Body of pancreas (tissue), 4 donors: ENCODE measurements around the gene SLC48A1. TPM values are rescaled to one million over a fixed set of nuclear protein-coding genes. Genes with fewer than 3 reads are reported as not detected.

Experiments used
- ATAC-seq: fragments of 150-250 bp; one replicate; pipeline ENCODE4 v1.9.1; 2016
- DNase-seq, 4 donors: peaks; one replicate each; pipeline ENCODE4 v3.0.0-alpha.2; 2019
- H3K27ac ChIP-seq, 4 donors: fragments of 200-600 bp; sonication (generic); 1 replicate in 3 of 4; 2 replicates in 1 of 4; pipeline versions ENCODE4 v1.5.1 to v1.6.1; 2016 to 2019; ENCODE audit warnings: mild to moderate bottlenecking in 1 of 4, mixed read lengths in 1 of 4, moderate library complexity in 1 of 4
- H3K27me3 ChIP-seq, 2 donors: fragments of 200-600 bp; sonication (generic); one replicate each; pipeline ENCODE4 v1.6.0; 2016; ENCODE audit warnings: mild to moderate bottlenecking in 1 of 2
- H3K36me3 ChIP-seq, 2 donors: fragments of 200-600 bp; sonication (generic); replicated peaks in 1 of 2; 2 replicates each; pipeline ENCODE4 v1.5.1; 2016; ENCODE audit warnings: low read depth in 2 of 2; ENCODE audit not compliant: insufficient read depth in 1 of 2
- H3K4me1 ChIP-seq: fragments of 200-600 bp; sonication (generic); one replicate; pipeline ENCODE4 v1.6.0; 2016
- H3K4me3 ChIP-seq, 2 donors: fragments of 200-600 bp; sonication (generic); 1 replicate in 1 of 2; 2 replicates in 1 of 2; pipeline ENCODE4 v1.5.1; 2016 to 2019
- H3K9me3 ChIP-seq, 3 donors: fragments of 200-600 bp; sonication (generic); 1 replicate in 2 of 3; 2 replicates in 1 of 3; pipeline ENCODE4 v1.5.1; 2016
- POLR2A ChIP-seq, 3 donors: fragments of 450-650 bp; IDR thresholded peaks; one replicate each; pipeline ENCODE4 v1.6.1; 2016; ENCODE audit warnings: antibody characterized with exemption in 3 of 3, mild to moderate bottlenecking in 2 of 3
- WGBS, 2 donors: methylation state at CpG; one replicate each; pipeline ENCODE4 v1.1.5; 2017; 5-methylcytosine and 5-hydroxymethylcytosine counted together
- intact Hi-C: fragments of 100-400 bp; cut with DNase I; formaldehyde crosslinking; loops from one replicate; pipeline ENCODE4 v1.15.1; 2023
- total RNA-seq, 2 donors: library from RNA; depleted of rRNA; stranded (reverse); fragments of >200 nt; gene quantifications; one replicate each; pipeline ENCODE4 v1.1.0, GENCODE V29; 2016
- TF ChIP-seq, protein P1 (sequence below), 7 experiments: fragments of 450-650 bp in 4 of 7; fragments of 200-600 bp in 3 of 7; sonication (generic) in 3 of 7; IDR thresholded peaks; one replicate each; pipeline ENCODE4 v1.5.1; 2016 to 2019; ENCODE audit warnings: antibody characterized with exemption in 7 of 7

SLC48A1 gene
- total RNA-seq, 2 donors from 2014 or later = 12.7 to 22.1 TPM

DNA sequence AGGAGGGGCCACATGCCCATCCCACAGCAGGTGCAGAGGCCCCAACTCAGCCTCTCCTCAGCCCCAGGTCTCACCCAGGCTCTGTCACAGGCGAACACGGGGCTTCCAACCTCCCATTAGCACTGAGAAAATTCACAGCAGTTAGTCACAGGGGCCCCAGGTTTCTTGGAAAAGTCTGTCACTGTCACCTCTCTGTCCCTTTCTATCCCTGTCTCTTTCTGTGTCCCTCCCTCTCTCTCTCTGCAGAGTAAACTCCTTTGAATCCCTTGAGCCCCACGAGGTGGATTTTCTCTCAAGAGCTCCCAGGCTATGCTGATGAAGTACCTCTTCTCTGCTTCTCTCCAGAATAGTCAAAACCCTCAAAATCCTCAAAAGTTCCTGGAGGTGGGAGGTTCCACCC lies 33.7 kb upstream of the SLC48A1 start:
- Histone ChIP-seq H3K4me3 (no peak overlapping the region), H3K27ac (no peak overlapping the region), H3K36me3 (no peaks in the 10 kb centered on the region), H3K27me3 (no peaks in the 10 kb centered on the region), H3K9me3 (no peaks in the 10 kb centered on the region), H3K4me1 (peaks cover 37% of the 10 kb centered on the region)
- WGBS, 2 donors = 66 to 78% methylated on average over 3 of the region's 3 CpGs
- no peak for TF ChIP-seq POLR2A (IDR thresholded peaks at IDR 0.05)
- DNase-seq = no peak
- no peak for ATAC-seq
- intact Hi-C loops = no loop called here

DNA sequence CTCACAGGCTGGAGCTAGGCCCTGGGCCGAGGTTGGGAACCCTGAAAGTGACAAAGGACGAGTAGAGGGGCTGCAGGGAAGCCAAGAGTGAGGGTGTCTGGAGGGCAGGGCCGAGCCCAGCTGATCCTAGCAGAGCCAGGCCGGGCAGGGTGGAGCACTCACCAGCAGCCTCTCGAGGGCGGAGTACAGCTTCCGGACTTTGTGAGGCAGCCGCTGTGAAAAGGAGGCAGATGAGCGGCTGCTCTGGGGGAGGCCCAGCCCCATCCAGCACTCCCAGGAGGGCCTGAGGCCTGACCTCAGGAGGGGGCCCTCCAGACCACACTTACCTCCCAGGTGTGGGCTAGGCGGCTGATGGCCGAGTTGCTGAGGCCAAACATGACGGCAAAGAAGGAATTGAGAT lies 33.1 kb upstream of the SLC48A1 start:
- ATAC-seq = no peak
- no peak for DNase-seq

GRCh38 chr12:47740606-47741339 lies 32.3 kb upstream of the SLC48A1 start:
- ATAC-seq (no peak), DNase-seq (no peak)
- H3K4me1 ChIP-seq = peaks cover 36% of the 10 kb centered on the region
- WGBS, 2 donors = 64 to 75% methylated on average over 15 to 21 of the region's 21 CpGs
- no peak overlapping the region for H3K4me3 ChIP-seq
- TF ChIP-seq, protein P1, sequence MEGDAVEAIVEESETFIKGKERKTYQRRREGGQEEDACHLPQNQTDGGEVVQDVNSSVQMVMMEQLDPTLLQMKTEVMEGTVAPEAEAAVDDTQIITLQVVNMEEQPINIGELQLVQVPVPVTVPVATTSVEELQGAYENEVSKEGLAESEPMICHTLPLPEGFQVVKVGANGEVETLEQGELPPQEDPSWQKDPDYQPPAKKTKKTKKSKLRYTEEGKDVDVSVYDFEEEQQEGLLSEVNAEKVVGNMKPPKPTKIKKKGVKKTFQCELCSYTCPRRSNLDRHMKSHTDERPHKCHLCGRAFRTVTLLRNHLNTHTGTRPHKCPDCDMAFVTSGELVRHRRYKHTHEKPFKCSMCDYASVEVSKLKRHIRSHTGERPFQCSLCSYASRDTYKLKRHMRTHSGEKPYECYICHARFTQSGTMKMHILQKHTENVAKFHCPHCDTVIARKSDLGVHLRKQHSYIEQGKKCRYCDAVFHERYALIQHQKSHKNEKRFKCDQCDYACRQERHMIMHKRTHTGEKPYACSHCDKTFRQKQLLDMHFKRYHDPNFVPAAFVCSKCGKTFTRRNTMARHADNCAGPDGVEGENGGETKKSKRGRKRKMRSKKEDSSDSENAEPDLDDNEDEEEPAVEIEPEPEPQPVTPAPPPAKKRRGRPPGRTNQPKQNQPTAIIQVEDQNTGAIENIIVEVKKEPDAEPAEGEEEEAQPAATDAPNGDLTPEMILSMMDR (IDR thresholded peaks at IDR 0.05) = no peak
- no peak for TF ChIP-seq POLR2A (IDR thresholded peaks at IDR 0.05)
- no peaks in the 10 kb centered on the region for H3K36me3 ChIP-seq
- no peaks in the 10 kb centered on the region for H3K27me3 ChIP-seq
- intact Hi-C loops = no loop called here
- no peak overlapping the region for H3K27ac ChIP-seq
- H3K9me3 ChIP-seq = no peaks in the 10 kb centered on the region

More for the DNA sequence above, 33.1 kb upstream of the SLC48A1 start:
- Histone ChIP-seq H3K9me3 (no peaks in the 10 kb centered on the region), H3K36me3 (no peaks in the 10 kb centered on the region), H3K4me3 (no peak overlapping the region), H3K27me3 (no peaks in the 10 kb centered on the region), H3K4me1 (peaks cover 38% of the 10 kb centered on the region), H3K27ac (no peak overlapping the region)
- intact Hi-C loops = no loop called here
- 80 to 85% methylated on average over 12 of the region's 12 CpGs for WGBS, 2 donors
- TF ChIP-seq, protein P1 (IDR thresholded peaks at IDR 0.05) = no peak
- TF ChIP-seq POLR2A (IDR thresholded peaks at IDR 0.05) = no peak

- no peaks in the 10 kb centered on the region for H3K36me3 ChIP-seq
- ATAC-seq = no peak
- intact Hi-C loops = no loop called here
- TF ChIP-seq POLR2A (IDR thresholded peaks at IDR 0.05) = no peak
- TF ChIP-seq, protein P1 (IDR thresholded peaks at IDR 0.05) = no peak
- peaks cover 31% of the 10 kb centered on the region for H3K4me1 ChIP-seq
- no peak overlapping the region for H3K27ac ChIP-seq
- H3K9me3 ChIP-seq = no peaks in the 10 kb centered on the region
- DNase-seq = peak; percentile 47 to 73 (median 60)
- H3K27me3 ChIP-seq = no peaks in the 10 kb centered on the region
- H3K4me3 ChIP-seq = no peak overlapping the region
- WGBS, 2 donors = 4 to 32% methylated on average over 4 of the region's 4 CpGs
Observed at GRCh38 chr12:47741340-47741703, 31.7 kb upstream of the SLC48A1 start.

GRCh38 chr12:47742253-47742825 lies 30.7 kb upstream of the SLC48A1 start:
- H3K36me3 ChIP-seq = no peaks in the 10 kb centered on the region
- peaks cover 21% of the 10 kb centered on the region for H3K4me1 ChIP-seq
- TF ChIP-seq, protein P1 (IDR thresholded peaks at IDR 0.05) = peak; percentile 84 to 98 (median 95)
- no peak for TF ChIP-seq POLR2A (IDR thresholded peaks at IDR 0.05)
- WGBS, 2 donors = 51 to 57% methylated on average over 7 of the region's 7 CpGs
- intact Hi-C loops = no loop called here
- H3K27ac ChIP-seq = no peak overlapping the region
- H3K27me3 ChIP-seq = no peaks in the 10 kb centered on the region
- no peaks in the 10 kb centered on the region for H3K9me3 ChIP-seq
- ATAC-seq = no peak
- DNase-seq = peak; percentile 52 to 72 (median 62)
- H3K4me3 ChIP-seq = no peak overlapping the region
